Measurements from ENCODE around the gene ENDOV. TPM values are rescaled to one million over a fixed set of nuclear protein-coding genes. Genes with fewer than 3 reads are reported as not detected.

Gene ENDOV
- total RNA-seq, 1 donor from 2014 or later: 25.1 TPM

GRCh38 chr17:80384078-80384960, 30.6 kb upstream of the ENDOV start:
- H3K27me3 ChIP-seq: no peaks in the 10 kb centered on the region
- no peak overlapping the region for H3K4me3 ChIP-seq
- no peak overlapping the region for H3K27ac ChIP-seq
- no peaks in the 10 kb centered on the region for H3K4me1 ChIP-seq
- TF ChIP-seq, protein P1, sequence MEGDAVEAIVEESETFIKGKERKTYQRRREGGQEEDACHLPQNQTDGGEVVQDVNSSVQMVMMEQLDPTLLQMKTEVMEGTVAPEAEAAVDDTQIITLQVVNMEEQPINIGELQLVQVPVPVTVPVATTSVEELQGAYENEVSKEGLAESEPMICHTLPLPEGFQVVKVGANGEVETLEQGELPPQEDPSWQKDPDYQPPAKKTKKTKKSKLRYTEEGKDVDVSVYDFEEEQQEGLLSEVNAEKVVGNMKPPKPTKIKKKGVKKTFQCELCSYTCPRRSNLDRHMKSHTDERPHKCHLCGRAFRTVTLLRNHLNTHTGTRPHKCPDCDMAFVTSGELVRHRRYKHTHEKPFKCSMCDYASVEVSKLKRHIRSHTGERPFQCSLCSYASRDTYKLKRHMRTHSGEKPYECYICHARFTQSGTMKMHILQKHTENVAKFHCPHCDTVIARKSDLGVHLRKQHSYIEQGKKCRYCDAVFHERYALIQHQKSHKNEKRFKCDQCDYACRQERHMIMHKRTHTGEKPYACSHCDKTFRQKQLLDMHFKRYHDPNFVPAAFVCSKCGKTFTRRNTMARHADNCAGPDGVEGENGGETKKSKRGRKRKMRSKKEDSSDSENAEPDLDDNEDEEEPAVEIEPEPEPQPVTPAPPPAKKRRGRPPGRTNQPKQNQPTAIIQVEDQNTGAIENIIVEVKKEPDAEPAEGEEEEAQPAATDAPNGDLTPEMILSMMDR (IDR thresholded peaks at IDR 0.05): no peak
- DNase-seq (no peak), ATAC-seq (no peak)
- H3K9me3 ChIP-seq: no peaks in the 10 kb centered on the region
- intact Hi-C loops (cut with DNase I): no loop called here
- peaks cover 100% of the 10 kb centered on the region for H3K36me3 ChIP-seq

DNA sequence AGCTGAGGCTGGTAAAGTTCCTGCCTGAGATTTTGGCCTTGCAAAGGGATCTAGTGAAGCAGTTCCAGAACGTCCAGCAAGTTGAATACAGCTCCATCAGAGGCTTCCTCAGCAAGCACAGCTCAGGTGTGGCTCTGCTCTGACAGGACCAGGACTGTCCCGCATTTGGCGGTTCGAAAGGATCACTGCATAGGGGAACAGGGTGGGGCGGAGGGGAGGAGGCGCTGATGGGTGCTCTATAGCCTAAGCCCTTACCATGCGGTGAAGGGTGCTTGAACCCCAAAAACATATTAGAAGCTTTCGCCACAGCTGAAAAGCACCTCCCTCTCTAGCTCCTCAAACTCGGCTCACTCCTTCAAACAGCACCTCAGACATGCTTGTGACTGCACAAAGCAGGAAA, 29.9 kb upstream of the ENDOV start:
- Histone ChIP-seq H3K4me3 (no peak overlapping the region), H3K36me3 (peaks cover 100% of the 10 kb centered on the region), H3K9me3 (no peaks in the 10 kb centered on the region), H3K27ac (no peak overlapping the region), H3K4me1 (no peaks in the 10 kb centered on the region), H3K27me3 (no peaks in the 10 kb centered on the region)
- TF ChIP-seq, protein P1 (IDR thresholded peaks at IDR 0.05): no peak
- intact Hi-C loops (cut with DNase I): no loop called here
- DNase-seq: no peak
- no peak for ATAC-seq

DNA sequence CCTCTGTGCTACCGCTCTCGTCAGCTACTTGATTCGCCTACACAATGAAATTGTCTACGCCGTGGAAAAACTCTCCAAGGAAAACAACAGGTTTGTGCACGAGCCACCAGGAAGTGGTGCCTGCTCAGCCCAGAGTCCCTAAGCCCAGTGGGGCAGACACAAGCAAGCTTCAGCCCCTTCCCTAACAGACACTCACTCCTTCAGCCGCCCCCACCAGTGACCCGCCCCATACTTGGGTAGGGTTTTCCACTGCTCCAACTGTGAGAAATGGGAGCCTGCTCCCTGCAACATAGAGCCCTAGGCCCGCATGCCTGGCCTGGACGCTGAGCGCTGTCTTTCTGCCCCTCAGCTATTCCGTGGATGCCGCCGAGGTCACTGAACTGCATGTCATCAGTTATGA, 28.6 kb upstream of the ENDOV start:
- Histone ChIP-seq H3K27ac (no peak overlapping the region), H3K27me3 (no peaks in the 10 kb centered on the region), H3K36me3 (peaks cover 100% of the 10 kb centered on the region), H3K4me1 (no peaks in the 10 kb centered on the region), H3K4me3 (no peak overlapping the region), H3K9me3 (no peaks in the 10 kb centered on the region)
- intact Hi-C loops (cut with DNase I): no loop called here
- TF ChIP-seq, protein P1 (IDR thresholded peaks at IDR 0.05): no peak
- no peak for DNase-seq
- no peak for ATAC-seq

GRCh38 chr17:80387071-80387470, 27.9 kb upstream of the ENDOV start:
- TF ChIP-seq, protein P1 (IDR thresholded peaks at IDR 0.05): no peak
- ATAC-seq (no peak), DNase-seq (no peak)
- H3K36me3 ChIP-seq: peaks cover 99% of the 10 kb centered on the region
- H3K9me3 ChIP-seq: no peaks in the 10 kb centered on the region
- no peaks in the 10 kb centered on the region for H3K4me1 ChIP-seq
- intact Hi-C loops (cut with DNase I): no loop called here
- H3K4me3 ChIP-seq: no peak overlapping the region
- H3K27me3 ChIP-seq: no peaks in the 10 kb centered on the region
- no peak overlapping the region for H3K27ac ChIP-seq

GRCh38 chr17:80388175-80388574, 26.8 kb upstream of the ENDOV start:
- ATAC-seq: no peak
- H3K36me3 ChIP-seq: peaks cover 97% of the 10 kb centered on the region

More at GRCh38 chr17:80388175-80388574, 26.8 kb upstream of the ENDOV start:
- H3K9me3 ChIP-seq: no peaks in the 10 kb centered on the region
- intact Hi-C loops (cut with DNase I): no loop called here
- TF ChIP-seq, protein P1 (IDR thresholded peaks at IDR 0.05): no peak
- no peak for DNase-seq
- H3K4me3 ChIP-seq: no peak overlapping the region
- no peaks in the 10 kb centered on the region for H3K4me1 ChIP-seq
- no peaks in the 10 kb centered on the region for H3K27me3 ChIP-seq
- H3K27ac ChIP-seq: no peak overlapping the region
